SIG-M5 (cell line): ENCODE data around the gene KRT1.
"Not testable (repeated sequence)": the region's sequence is repeated elsewhere in the genome, so short reads cannot be mapped to it uniquely, and the experiment has no call there.

ENCODE experiments used
- DNase-seq: peaks from one replicate; lab custom pipeline; 2025; lab: John Stamatoyannopoulos, UW

The KRT1 gene

DNA sequence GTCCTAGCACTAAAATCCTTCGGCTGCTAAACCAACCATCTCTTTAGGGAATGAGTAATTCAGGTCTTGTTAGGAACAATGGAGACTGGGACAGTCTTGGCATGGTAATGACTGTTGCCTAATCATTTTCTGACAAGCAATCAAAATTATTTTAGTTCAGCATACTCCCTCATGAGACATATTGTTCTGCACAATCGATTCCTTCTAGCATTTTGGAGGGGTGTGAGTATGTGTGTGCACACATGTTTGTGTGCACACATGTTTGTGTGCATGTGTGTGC, 2.1 kb upstream of the KRT1 start:
- no peak for DNase-seq

GRCh38 chr12:52681526-52682380, 1.5 kb upstream of the KRT1 start:
- no peak for DNase-seq

DNA sequence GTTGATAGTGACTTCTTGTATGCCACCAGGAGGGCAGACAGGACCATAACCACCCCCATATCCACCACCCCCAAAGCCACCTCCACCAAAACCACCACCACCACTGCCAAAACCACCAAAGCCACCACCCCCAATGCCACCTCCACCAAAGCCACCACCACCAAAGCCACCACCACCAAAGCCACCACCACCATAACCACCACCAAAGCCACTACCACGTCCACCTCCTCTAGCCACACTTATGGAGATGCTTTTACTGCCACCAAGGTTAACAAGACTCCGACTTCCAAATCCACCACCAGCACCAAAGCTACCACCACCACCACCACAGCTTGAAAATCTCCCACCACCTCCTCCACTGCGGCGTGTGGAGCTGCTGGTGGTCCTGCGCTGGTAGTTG, 332 bp downstream of the KRT1 start:
- DNase-seq, result no peak

GRCh38 chr12:52677671-52678070, 2.5 kb downstream of the KRT1 start:
- no peak for DNase-seq

DNA sequence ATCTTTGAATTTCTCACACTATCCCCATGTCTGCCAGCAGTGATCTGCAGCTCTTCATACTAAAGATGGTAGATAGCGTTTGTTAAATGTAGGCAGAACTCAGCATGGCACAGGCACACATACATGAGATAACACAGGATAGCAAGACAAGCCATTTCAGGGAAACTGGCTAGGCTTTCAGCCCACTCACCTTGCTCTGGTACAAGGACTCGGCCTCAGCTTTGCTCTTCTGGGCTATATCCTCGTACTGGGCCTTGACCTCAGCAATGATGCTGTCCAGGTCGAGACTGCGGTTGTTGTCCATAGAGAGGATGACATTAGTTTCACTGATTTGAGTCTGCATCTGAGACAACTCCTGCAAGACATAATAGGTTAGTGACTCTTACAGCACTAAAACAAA, 3.1 kb downstream of the KRT1 start:
- DNase-seq, result no peak

DNA sequence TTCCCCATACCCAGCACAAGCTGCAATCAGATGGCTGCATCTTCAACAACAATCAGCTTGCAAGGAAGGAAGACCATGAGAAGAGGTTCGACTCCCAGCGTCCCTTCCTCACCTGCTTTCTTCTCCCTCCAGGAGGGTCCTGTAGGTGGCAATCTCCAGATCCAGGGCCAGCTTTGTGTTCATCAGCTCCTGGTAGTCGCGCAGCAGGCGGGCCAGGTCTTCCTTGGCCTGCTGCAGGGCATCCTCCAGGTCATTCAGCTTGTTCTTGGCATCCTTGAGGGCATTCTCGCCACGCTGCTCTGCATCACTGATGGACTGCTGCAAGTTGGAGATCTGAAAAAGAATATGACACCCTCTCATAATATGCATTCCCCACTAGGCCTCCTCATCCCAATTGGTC, 4.0 kb downstream of the KRT1 start:
- no peak for DNase-seq

GRCh38 chr12:52675301-52675701, 4.9 kb downstream of the KRT1 start:
- no peak for DNase-seq

DNA sequence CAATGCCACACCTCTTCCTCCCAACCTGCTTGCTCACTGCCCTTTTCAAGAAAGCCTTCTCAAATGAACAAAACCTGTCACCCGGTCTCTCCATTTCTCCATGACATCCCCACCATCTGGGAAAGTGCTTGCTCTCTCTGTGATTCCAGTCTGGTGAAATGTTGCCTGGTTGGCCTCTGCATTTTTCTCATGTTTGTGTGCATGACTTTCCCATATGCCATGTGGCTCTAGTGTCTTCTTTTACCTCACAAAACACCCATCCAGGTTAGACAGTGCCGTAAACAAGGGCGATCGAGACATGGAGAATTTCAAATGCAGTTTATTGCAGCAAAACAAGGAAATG, 5.8 kb downstream of the KRT1 start:
- no peak for DNase-seq

- DNase-seq, result no peak
These were observed 6.3 kb downstream of the KRT1 start for GRCh38 chr12:52673713-52674432.

DNA sequence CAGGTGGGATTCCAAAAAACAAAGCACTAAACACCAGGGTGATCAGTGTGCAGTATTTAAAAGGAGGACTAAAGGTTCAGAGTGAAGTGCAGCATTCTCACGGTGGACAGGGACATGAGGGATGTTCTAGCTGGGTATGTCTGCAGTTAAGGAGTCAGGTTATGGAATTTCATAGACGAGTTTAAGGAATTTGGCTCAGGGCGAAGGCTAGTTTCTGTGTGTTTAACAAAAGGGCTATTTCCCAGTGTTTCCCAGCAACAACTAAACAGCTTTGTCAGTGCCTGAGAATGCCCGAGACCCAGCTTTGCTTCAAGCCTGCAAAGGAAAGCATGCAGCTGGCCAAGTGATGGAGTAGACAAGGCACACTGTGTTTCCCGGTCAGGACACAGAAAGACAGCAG, 7.0 kb downstream of the KRT1 start:
- DNase-seq, result no peak

DNA sequence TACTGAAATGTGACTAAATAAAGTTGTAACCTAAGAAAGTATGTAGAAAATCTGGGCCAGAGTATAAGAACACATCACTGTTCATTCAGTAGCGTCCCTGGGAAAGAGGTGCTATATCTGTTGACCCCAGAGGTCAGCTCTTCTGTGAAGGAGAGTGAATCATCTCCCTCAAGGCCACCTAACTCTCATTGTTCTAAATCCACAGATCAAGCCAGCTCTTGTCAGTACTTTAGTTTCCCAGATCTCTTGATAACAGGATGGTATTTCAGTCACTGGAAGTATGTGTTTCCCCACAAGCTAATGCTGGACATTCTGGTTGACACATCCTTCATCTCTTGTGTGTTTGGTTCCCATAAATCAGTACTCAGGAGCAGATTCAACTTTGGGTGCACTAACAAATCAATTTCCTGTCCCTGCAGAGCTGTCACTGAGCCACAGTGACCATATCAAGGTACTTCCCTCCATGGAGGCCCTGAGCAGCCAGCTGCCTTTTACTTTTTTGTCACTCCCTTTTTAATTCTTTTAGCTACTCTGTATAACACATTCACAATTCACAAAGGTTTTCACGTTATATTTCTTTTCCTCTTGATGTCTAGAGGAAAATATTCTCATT, 7.8 kb downstream of the KRT1 start:
- DNase-seq, result no peak

- DNase-seq, result no peak
These were observed 9.2 kb downstream of the KRT1 start for GRCh38 chr12:52670961-52671360.

DNA sequence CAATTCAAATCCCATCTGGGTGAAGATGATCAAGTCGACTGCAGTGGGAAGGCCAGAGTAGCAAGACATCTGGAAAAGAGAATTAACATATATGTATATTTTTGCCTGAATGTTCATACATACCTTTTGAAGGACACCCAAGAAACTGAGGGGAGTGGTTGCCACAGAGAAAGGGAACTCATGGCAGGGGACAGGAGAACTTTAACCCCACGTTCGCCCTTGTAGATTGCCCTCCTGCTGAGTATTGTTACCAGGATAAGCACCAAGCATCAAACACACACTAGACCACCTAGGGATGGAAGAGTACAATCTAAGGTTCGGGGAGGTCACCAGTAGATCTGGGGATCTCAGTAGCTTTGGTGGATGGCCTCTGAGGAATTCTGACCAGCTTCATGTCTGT, 9.7 kb downstream of the KRT1 start:
- DNase-seq, result no peak

DNA sequence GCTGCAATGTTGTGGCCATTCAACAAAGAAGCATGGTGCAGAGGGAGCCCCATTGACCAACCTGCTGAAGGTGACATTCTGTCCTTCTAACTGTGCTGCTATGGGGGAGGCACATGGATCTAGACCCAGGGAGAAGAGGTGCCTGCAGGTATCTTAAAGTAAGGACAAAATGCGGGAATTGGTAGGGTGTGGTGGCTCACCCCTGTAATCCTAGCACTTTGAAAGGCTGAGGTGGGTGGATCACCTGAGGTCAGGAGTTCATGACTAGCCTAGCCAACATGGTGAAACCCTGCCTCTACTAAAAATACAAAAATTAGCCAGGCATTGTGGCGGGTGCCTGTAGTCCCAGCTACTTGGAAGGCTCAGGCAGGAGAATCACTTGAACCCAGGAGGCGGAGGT, 10.3 kb downstream of the KRT1 start:
- not testable (repeated sequence) for DNase-seq

DNA sequence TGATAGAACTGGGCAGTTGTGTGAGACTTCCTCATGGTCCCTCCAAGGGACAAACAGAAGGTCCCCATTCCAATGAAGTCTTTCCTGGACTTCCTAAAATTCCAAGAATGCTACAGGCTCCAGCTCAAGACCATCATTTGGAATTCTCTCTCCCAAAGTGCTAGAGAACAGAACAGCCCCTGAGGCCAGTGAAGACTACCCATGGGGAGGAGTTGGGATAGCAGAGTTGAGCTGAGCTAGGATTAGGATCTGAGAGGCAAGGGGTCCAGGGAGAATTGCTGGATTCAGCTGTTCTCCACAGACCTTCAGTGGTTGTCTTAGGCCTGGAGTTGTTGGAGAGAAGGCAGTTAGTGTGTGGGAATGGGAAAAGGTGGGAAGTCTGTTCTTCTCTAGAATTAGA, 10.8 kb downstream of the KRT1 start:
- no peak for DNase-seq

GRCh38 chr12:52667931-52668330, 12.3 kb downstream of the KRT1 start:
- no peak for DNase-seq

DNA sequence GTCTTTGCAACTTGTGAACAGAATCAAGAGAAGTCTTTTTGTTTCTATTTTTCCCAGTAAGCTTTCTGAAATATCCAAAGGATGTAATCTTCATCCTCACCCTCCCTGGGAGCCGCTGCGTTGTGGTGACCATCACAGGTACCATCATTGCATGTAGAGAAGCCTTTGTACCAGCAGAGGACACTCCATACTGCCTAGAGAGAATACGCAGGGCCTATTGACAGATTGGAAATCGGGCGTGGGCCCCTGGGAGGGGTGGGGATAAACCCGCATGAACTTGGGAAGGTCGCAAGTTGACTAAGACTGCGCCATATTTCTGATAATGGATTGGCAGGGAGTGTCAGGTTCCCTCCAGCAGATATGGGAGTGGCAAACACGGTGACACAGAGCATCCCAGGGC, 12.7 kb downstream of the KRT1 start:
- no peak for DNase-seq

GRCh38 chr12:52666471-52666870, 13.7 kb downstream of the KRT1 start:
- DNase-seq, result no peak

DNA sequence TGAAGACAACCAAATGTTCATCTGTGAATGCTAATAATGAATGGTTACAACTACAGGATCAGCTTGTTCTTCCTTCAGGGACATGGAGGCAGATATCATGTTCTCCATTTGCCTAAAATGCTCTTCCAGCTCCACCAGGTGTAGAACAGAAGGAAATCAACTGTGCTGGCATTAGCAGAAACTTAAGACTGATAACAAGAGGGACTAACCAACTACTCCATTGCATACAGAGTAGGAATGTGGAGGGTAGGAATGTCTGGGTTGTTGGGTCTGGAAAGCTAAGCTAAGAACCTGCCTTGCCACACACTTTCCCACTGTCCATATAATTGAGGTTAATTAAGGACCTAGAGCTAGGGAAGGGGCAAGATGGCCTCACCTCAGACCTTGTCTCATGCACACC, 16.8 kb downstream of the KRT1 start:
- DNase-seq, result no peak

- no peak for DNase-seq
These were observed 17.3 kb downstream of the KRT1 start for GRCh38 chr12:52662918-52663229.

- no peak for DNase-seq
These were observed 17.9 kb downstream of the KRT1 start for GRCh38 chr12:52662093-52662917.

DNA sequence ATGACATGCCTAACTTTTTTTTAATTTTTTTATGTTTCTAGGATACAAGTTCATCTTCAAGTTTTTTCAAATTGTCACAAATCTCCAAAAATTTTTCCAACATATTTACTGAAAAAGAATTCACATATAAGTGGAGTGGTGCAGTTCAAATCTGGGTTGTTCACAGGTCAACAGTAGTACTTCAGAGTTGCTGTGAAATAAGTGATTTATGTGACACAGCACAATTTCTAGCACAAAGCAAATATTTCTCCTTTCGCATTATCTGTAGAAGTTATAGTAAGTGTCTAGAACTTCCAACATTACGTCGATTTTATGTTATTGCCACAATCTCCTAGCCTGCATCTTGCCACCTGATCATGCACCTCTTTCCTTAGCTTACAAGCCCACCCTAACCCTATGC, 18.5 kb downstream of the KRT1 start:
- DNase-seq, result no peak

DNA sequence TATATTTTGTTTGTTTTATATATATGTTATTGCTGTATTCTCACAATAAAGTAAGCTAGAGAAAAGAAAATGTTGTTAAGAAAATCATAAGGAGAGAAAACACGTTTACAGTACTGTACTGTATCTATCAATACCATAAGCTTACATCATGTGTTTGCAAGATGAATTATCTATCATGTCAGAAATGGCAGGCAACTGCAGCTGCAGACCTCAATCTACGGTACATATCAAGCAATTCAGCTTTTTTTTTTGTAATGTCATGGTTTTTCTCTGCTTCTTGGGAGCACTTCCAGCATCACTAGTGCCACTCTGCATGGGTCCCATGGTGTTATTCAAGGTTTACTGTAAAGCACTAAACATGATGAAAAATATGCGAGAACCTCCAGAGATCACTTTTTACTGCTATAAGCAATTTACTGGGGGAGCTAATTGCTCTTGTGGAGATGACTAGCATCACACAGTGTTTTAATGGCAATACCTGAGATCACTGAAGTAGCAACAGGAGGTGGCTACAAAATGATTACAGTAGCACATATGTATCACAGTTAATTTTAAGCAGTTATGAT, 19.2 kb downstream of the KRT1 start:
- DNase-seq, result no peak
